Cardiac septum (tissue), 1 donor: ENCODE results near the gene AKR7A3. TPM values are rescaled to one million over a fixed set of nuclear protein-coding genes. Genes with fewer than 3 reads are reported as not detected.
A peak's percentile ranks its signal among the peaks of the same experiment; 100 is the strongest.

Experiments used
- DNase-seq: peaks from one replicate; pipeline ENCODE4 v3.0.0-alpha.2; 2020; ENCODE audit warnings: low spot score
- intact Hi-C: fragments of 100-400 bp; cut with DNase I; formaldehyde crosslinking; loops from one replicate; pipeline ENCODE4 v1.14.0; 2022
- total RNA-seq: library from RNA; stranded (reverse); fragmentation: NEBNext Ultra II Directional; extraction: Animal tissue kit (Norgen Biotek cat#: 25700); gene quantifications from one replicate; pipeline ENCODE4 v1.2.1, GENCODE V29; 2021
- donor health status: DM: no; HTN: no; CAD: no.

Gene AKR7A3
- total RNA-seq, 1 donor from 2014 or later, result 0.32 TPM

DNA sequence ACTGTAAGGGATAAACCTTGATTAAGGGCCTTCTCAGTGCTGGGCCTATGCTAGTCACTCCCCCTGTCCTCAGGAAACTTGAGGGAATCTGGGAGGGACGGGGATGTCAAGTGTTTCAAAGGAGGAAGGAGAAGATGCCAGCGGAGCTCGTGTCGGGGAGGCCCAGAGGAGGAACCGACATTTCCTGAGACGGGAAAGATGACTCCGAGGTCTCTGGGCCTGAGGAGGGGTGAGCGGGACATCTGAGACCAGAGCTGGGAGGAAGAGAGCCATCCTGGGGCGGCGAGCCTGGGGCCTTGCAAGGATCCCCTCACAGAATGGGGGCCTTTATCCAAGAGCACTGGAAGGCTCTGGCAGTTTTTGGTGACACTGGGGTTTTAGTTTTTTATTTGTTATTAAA is 33.9 kb upstream of the AKR7A3 start:
- DNase-seq, result no peak
- intact Hi-C loops, result no loop called here

- intact Hi-C loops, result no loop called here
- no peak for DNase-seq
These were observed 32.5 kb upstream of the AKR7A3 start for GRCh38 chr1:19321071-19321470.

DNA sequence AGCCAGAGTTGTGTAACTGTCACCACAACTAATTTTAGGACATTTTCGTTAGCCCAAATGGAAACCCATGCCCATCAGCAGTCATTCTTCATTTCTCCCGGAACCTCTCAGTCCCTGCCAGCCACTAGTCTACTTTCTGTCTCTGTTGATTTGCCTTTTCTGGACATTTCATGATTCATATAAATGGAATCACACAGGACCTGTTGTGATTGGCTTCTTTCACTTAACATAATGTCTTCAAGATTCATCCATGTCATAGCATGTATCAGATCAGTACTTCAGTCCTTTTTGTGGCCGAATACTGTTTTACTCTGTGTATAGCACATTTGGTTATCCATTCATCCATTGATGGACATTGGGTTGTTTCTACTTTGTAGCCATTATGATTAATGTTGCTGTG is 30.6 kb upstream of the AKR7A3 start:
- intact Hi-C loops, result no loop called here
- no peak for DNase-seq

DNA sequence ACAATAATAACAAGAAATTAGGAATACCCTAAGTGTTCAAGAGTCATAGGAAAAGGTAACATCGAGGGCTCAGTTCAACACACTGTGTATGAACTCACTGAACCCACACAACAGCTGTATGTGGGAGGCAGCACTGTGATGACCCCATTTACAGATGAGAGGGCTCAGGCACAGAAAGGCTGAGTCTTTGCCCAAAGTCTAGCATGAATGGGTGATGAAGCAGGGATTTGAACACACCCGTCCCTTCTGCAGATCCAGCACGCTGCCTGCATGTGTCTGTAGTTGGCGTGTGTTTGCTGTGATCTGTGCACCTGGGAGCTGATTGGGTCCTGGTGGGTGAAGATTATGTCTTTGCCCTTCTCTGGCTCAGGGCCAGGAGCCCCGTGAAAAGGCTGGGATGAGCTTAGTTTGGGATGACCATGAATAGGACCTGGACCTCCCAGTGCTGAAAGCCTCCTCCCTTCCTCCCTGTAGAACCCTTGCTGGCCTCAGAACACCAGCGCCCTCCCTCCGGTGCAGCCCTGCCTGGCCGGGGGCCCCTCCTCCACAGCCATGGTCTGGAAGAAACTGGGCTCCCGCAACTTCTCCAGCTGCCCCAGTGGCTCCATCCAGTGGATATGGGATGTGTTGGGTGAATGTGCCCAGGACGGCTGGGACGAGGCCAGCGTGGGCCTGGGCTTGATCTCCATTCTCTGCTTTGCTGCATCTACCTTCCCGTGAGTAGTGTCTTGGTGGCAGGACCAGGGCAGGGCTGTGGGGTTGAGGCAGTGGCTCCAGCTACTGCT is 28.7 kb upstream of the AKR7A3 start:
- DNase-seq, result no peak
- intact Hi-C loops, result no loop called here

DNA sequence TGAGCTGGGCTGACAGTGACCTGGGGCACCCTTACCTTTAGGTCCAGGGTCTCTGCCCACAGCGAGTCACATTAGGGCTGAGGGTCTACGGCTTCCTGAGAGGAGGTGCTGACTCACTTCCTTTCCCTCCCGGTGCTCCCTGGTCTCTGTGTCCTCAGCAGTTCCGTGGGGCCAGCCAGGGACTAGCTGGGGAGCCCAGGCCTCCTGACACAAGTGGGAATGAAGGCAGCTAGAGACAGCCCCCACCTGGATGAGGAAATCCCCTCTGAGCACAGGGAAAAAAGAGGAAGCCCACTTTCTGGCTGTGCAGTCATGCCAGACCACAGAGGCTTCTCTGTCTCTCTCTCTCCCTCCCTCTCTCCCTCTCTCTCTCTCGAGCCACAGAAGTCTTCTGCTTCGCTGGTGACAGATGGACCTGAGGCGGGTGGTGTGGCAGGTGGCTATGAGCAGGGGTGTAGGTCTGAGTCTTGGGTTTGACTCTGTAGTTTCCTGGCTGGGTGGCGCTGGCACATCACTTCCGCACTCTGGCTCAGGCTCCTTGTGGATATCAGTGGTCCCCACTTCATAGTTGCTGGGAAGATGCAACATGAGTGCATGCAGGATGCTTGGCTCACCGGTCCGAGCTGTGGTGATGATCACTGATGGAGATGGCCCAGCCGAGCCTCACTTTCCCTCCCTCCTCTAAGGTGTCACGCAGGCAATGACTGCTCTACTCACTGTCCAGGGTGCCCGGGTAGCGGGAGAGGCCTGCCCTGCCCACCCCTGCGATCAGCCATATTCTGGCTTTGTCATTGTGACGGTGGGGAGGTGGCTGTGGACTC is 27.0 kb upstream of the AKR7A3 start:
- DNase-seq, result no peak
- intact Hi-C loops, result no loop called here

GRCh38 chr1:19313961-19314882 is 25.7 kb upstream of the AKR7A3 start:
- DNase-seq, result no peak
- intact Hi-C loops, result loop anchor here (5.0 kb wide), 1 partner anchor 62 kb away; the partner anchor contains the start of genes EMC1 and MRTO4

DNA sequence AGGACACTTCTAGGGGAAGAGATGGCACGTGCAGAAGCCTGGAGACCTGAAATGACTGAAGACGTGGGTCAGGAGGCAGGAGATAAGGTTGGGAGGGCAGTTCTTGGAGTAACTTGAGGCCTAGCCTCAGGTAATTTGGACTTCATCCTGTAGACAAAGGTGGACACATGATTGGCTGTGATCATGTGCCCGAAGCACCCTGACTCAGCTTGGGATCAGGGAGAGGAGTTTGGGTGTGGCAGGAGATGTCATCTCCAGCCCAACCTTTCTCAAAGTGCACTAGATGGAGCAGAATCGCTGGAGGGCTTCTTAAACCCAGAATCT is 25.0 kb upstream of the AKR7A3 start:
- intact Hi-C loops, result loop anchor here (5.0 kb wide), 1 partner anchor 61 kb away; the partner anchor contains the start of genes EMC1 and MRTO4
- no peak for DNase-seq

- intact Hi-C loops, result loop anchor here (1.0 to 5.0 kb wide), 2 partner anchors 61 to 339 kb away; partner anchors contain the start of genes EMC1 and MRTO4
- DNase-seq, result no peak
These were observed 24.4 kb upstream of the AKR7A3 start for GRCh38 chr1:19312782-19313635.

- peak; percentile 96 for DNase-seq
- intact Hi-C loops, result loop anchor here (1.0 to 5.0 kb wide), 2 partner anchors 60 to 340 kb away; partner anchors contain the start of genes EMC1 and MRTO4
These were observed 23.6 kb upstream of the AKR7A3 start, which contains the start of the genes AKR7A2 and SLC66A1 for GRCh38 chr1:19311931-19312781. TSS of gene AKR7A2 (minus strand) at chr1:19312144. CDS start at chr1:19312124, 20 bp downstream. TSS of gene SLC66A1 (plus strand) at chr1:19312326. CDS start at chr1:19317678, 5,352 bp downstream.

GRCh38 chr1:19311503-19311930 is 22.9 kb upstream of the AKR7A3 start:
- intact Hi-C loops, result loop anchor here (5.0 kb wide), 1 partner anchor 59 kb away; the partner anchor contains the start of genes EMC1 and MRTO4
- no peak for DNase-seq

DNA sequence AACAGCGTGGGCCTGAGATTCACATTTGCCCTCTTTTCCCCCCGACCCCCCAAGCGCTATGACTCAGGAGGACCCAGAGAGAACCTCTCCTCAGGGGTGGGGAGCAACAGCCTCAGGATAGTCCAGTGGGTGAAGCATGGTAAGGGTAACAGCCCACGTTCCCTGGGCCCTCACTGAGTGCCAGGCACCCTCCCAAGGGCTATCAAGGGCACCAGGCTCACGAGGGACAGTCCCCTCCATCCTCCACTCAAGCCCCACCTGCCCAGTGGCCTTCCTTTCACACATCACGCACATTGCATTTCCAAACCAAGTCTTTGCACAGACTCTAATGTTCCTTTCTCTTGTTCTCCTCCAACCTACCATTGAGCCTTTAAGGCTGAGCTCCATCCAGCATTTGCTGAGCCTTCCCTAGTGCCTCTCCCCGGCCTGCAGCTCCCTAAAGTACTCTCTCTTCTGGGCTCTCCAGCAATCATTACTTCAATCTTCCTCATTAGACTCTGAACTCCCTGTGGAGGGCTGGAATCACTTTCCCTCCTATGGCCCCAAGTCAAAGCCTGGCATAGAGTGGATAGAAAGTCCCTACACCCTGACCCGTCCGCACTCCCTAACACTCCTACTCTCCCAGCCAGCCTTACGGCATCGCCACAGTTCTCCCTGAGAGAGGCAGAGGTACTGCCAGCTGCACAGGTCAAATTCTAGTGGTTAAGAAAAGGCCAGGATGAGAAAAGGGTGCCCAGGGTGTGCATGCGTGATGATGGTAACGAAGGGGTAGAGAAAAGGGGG is 22.3 kb upstream of the AKR7A3 start:
- DNase-seq, result no peak
- intact Hi-C loops, result loop anchor here (5.0 kb wide), 1 partner anchor 59 kb away; the partner anchor contains the start of genes EMC1 and MRTO4

- no peak for DNase-seq
- intact Hi-C loops, result loop anchor here (5.0 kb wide), 1 partner anchor 58 kb away; the partner anchor contains the start of genes EMC1 and MRTO4
These were observed 21.5 kb upstream of the AKR7A3 start for GRCh38 chr1:19310061-19310460.

GRCh38 chr1:19309123-19309813 is 20.7 kb upstream of the AKR7A3 start:
- DNase-seq, result no peak
- intact Hi-C loops, result no loop called here

DNA sequence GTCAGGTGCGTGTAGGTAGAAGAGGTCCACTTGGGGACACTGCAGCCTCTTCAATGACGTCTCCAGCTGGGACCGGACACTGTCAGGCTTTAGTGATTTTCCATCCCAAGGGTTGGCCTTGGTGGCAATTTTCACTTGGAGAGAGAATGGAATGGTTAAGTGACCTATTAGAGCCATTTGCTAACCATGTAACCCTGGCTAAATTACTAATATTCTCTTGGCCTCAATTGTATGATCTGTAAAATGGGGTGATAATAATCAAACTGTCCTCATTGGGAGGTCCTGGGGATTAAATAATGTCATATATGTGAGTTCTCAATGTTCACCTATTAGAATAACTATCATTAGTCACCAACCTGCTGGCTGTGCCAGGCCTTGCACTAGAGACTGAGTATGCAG is 19.9 kb upstream of the AKR7A3 start:
- no peak for DNase-seq
- intact Hi-C loops, result no loop called here

DNA sequence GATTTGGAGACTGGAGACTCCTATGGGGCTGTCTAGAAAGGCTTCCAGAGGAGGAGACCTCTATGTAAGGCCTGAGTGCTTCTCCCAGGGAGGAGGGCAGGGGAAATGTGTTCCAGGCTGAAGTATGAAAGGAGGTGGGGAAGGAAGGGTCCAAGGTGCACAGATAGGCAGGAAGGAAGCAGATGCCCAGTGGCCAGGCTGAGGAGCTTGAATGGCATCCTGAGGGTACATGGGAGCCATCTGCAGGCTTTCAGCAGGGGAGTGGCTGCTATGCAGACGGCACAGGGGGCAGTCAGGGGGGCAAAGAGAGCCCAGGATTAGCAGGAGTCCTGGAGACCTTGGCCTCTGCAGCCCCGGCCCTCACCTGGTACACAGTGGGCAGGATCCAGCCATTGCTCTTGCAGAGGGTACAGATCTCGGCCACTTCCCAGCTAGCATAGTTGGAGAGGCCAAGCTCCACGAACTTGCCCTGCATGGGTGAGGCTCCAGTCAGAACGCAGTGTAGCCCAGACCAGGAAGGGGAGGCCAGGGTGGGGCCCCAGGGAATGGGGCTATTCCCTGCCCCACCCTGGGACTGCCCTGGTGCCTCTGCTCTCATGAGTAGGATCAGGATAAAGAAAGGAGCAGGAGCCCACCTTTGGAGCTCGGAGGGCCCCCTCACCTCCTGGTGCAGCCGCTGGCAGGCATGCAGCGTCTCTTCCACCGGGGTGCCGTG is 19.4 kb upstream of the AKR7A3 start:
- intact Hi-C loops, result no loop called here
- no peak for DNase-seq
